IPS-11a (cell line): Measurements from ENCODE around the gene MORN1.

ENCODE experiments used
- H3K4me3 ChIP-seq: one replicate; pipeline ENCODE4 v1.5.1; 2013; ENCODE audit warnings: low read depth, low read length, control low read depth

Gene MORN1

DNA sequence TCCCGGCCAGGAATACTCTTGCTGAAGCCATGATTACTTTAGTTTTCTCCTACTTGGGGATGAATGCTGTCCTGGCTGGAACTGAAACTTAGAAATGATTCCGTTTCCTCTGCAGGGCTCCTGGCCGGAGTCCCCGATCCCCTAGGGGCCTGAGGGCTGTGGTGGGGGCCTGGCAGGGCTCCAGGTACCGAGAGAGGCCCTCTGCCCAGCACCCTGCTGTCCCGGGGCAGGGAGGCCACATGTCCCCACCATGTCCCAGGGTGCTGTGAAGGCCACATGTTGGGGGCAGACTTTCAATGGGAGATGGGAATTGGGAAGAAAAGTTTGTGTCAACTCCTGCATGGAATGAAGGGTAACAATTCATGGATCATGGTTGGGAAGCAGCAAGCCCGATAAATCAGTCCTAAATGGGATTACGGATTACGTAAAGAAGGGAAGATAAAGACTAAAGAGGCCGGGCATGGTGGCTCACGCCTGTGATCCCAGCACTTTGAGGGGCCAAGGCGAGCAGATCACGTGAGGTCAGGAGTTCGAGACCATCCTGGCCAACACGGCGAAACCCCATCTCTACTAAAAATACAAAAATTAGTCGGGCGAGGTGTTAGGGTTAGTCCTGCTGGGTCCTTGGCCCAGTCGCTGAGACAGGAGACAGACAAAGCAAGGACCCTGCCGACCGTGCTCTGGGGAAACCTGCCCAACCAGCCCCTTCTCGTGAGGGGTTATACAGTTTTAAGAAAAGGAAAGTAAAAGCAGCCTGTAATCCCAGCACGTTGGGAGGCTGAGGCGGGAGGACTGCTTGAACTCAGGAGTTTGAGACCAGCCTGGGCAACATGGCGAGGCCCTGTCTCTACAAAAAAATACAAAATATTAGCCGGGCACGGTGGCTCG, 37.6 kb downstream of the MORN1 start:
- no peak overlapping the region for H3K4me3 ChIP-seq

- H3K4me3 ChIP-seq, result no peak overlapping the region
These were observed 38.3 kb downstream of the MORN1 start for GRCh38 chr1:2352897-2353550.

- H3K4me3 ChIP-seq, result no peak overlapping the region
These were observed 38.9 kb downstream of the MORN1 start for GRCh38 chr1:2352341-2352896.

GRCh38 chr1:2351723-2352122, 39.6 kb downstream of the MORN1 start:
- no peak overlapping the region for H3K4me3 ChIP-seq

DNA sequence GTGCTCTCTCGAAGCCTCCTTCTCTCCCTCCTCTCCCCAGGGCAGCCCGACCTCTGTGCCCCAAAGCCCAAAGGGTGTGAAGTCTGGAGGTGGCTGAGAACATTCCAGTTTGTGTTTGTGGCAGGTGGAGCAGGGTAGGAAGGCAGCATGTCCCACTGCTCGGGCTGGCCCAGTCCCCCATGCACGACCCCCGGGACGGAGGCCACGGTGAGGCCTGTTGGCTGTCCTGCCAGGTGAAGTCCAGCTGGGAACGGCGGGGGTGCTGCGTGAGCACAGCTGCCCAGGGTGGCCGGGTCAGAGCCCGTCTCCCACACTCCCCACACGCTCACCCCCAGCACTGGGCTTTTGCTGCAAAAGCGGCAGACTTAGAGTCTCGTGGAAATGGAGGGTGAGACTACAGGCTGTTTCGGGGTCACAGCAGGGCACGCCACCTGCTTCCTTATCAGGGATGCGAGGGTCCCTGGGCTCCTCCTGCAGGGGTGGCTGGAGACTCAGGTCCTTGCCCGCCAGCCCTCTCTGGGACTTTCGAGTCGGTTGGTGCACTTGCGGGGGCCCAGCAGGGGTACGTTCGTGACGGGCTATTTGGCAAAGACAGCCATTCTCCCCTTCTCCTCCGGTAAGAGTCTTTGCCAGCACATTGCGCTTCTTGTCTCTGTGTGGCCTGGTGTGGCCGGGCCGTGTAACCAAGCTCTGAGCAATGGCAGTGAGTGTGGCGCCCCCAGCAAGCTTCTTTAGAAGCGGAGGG, 40.3 kb downstream of the MORN1 start:
- H3K4me3 ChIP-seq, result no peak overlapping the region

DNA sequence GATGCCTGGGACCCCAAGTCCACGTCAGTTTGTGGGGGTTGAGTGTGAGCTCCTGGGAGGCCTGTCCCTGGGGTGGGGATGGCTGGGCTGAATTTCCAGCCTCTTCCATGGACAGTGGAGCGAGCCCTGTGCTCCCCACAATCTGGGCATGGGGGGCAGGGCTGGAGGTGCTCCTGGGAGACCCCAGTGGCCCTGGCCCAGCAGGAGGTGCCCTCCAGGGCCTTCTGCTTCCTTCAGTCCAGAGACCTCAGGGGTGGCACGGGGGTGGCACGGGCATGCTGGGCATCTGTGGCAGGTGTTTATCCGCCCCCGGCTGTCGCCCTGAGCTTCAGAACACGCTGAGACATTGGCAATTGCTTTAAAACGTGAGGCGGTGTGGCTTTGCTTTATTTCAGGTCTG, 40.9 kb downstream of the MORN1 start:
- H3K4me3 ChIP-seq, result no peak overlapping the region

DNA sequence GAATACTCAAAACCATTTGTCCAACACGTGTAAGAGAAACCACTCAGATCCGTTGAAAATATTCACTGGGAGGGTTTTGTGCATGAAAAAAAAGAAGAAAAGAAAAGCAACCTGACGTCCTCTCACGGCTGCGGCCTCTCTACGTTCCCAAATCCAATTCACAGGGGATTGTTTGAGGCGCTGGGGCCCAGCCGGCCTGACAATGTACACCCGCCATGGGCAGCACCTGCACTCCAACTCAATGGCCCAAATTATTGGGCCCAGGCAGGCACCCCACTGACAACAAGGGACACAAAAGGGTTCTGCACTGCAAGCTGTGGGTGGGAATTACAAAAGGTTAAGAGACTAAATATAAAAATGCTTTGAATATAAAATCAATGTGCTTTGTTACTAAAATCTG, 41.5 kb downstream of the MORN1 start:
- H3K4me3 ChIP-seq, result no peak overlapping the region

DNA sequence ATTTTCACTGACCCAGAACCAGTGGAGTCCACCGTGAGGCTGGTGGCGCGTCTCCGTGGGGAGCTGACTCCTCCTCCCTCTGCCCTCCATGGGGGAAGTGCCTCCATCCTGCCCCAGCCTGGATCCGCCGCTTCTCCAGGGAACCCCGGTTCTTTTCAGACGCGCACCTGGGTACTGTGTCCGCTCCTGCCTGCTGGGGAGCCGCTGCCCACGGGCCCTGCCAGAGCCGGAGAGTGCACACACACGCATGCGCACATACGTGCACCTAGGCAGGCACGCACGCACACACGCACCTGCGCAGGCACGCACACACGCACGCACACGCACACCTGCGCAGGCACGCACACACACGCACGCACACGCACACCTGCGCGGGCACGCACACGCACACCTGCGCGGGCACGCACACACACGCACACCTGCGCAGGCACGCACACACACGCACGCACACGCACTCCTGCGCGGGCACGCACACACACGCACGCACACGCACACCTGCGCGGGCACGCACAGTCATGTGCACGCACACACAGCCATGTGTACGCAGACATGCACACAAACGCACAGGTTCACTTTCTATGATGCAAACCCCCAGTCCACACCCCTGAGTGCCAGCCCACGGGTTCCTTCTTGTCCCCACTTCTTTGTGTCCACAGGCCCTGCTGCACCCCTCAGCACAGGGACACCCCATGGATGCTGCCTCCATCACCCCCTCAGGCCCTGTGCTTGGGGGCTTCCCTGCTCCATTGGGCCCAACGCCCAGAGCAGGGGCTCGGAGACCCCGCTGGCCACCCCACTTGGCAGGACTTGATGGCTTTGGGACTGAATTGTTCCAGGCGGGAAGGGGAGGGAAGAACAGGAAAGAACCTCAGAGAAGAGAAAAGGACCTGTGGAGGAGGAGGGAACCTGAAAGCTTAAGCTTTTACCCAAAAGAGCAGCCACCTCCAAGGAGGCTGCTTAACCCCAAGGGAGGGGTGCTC, 42.7 kb downstream of the MORN1 start:
- H3K4me3 ChIP-seq, result no peak overlapping the region

DNA sequence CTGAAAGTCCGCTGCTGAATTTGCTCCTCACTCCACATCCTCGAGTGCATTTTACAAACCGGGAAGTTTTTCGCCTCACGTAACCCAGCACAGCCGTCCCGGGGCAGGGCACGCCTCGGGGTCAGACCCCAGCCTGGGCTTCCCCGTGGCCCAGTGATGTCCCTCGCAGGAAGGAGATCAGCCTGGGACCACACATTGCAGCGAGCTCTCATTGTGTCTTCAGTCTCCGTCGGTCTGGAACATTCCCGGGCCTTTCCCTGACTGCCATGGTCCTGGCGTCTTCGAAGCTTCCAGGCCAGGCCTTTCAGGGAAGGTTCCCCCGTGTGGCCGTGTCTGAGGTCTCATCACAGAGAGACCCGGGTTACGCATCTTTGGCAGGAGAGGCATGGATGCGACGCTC, 43.5 kb downstream of the MORN1 start:
- no peak overlapping the region for H3K4me3 ChIP-seq

DNA sequence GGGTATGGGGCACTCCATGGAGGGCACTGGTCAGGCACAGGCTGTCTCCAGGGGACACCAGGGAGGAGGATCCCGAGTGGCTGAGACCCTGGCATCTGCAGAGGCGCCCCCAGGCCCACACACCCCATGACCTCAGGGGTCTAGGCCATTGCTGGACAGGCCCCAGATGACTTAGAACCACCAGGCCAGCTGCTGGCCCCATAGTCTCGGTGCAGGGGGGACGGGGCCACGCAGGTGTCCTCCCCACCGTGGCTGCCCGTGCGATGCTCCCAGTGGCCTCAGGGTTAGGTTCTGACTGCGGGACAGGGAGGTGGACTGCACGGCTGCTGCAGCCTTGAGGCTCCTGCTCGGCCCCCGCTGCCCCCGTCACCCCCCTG, 44.0 kb downstream of the MORN1 start:
- H3K4me3 ChIP-seq, result no peak overlapping the region

DNA sequence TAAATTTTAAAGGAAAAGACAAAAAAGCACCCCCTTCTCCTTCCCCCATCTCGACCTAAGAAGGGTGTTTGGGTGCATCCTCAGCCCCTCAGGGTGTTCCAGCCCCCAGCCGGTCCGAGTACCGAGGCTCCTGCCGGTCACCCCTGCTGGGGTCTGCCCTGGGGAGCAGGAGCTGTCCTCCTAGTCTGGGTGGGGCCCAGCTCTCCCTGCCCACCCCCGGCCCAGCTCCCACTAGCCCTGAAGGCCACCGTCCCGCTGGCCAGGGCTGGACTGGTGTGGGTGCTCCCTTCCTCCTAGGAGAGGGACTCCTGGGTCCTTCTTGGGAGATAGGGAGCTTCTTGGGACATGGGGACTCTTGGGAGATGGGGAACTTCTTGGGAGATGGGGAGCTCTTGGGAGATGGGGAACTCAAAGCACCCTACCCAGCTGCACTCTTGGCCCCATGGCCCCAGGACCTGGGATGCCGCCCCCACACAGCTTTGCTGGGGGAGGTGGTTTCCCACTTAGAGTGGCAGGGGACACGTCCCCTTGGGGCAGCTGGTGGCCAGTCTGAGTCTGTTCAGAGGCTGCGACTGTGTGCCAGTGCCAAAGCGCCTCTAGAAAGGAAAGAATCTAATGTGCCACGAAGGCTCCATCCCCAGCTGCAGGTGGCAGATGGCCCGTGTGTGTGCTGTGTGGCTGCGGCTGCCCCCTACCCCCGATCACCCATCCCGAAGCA, 44.5 kb downstream of the MORN1 start:
- H3K4me3 ChIP-seq, result no peak overlapping the region

DNA sequence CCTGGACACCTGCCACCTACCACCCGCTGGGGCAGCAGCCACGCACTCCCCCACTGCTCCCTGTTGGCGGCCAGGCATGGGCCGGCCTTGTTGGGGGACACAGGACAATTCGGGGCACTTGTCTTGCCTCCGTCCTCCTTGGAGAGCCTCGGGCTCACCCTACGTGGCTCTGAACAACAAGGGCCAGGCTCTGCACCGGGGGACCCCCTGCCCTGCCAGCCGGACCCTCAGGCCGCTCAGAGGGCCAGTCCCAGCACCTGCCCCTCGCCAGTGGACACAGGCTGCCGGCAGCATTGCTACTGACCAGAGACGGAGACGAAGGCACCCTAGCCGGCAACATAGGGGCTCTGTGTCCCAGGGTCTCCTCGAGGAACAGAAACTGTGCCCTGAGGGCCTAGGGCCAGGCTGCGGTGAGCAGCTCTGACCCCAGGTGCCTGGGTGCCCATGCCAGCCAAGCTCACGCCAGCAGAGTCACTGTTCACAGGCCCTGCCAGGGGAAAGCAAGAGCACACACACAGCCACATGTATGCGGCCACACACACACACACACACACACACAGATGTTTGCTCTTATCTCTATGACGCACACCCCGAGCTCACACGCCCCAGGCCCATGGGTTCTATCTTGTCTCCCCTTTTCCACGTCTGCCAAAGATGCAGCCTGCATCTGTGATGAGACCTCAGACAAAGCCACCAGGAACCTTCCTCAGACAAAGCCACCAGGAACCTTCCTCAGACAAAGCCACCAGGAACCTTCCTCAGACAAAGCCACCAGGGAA, 45.9 kb downstream of the MORN1 start:
- no peak overlapping the region for H3K4me3 ChIP-seq

DNA sequence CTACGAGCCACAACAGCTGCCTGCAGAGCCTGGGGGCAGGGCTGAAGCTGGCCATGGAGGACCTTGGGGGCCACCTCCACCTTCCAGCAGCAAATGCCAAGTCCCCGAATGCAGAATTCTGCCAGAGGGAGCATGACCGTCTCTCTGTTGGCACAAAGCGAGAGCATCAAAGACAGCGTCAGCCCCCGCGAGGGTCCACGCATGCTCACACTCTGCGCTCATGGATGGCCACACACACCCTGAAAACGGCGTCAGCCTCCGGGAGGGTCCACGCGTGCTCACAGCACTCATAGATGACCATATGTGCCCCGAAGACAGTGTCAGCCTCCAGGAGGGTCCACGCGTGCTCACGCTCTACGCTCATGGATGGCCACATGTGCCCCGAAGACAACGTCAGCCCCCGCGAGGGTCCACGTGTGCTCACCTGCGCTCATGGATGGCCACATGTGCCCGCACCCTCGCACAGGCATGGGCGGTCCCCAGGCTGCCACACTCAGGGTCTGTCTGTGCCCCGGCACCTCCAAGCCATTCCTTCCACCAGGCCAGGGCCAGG, 46.5 kb downstream of the MORN1 start:
- no peak overlapping the region for H3K4me3 ChIP-seq

GRCh38 chr1:2344121-2344681, 47.2 kb downstream of the MORN1 start:
- no peak overlapping the region for H3K4me3 ChIP-seq

- no peak overlapping the region for H3K4me3 ChIP-seq
These were observed 48.1 kb downstream of the MORN1 start for GRCh38 chr1:2343023-2343935.

DNA sequence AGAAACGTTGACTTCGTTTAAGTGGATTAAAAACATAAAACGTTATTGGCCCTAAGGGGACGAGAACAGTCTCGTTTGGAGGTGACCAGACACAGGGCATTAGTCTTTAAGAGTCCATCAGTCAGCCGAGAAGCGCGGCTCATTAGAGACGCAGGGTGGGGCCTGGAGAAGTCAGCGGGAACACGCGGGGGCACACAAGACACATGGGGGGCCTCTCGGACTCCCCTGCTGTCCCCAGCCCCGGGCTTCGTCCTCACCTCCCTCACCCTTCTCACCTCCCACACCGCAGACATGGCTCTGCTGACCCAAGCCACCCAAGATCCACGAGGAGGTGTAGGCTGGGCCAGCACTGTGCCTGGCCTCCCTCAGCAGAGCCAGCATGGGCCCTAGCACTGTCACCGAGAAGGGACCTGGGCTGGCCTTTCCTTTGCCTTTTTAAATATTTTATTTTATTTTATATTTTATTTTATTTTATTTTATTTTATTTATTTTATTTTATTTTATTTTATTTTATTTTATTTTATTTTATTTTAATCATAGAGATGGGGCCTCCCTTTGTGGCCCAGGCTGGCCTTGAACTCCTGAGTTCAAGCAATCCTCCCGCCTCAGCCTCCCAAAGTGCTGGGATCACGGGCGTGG, 48.9 kb downstream of the MORN1 start:
- H3K4me3 ChIP-seq, result no peak overlapping the region
